K562 (cell line): ENCODE data around the gene NCAM2. TPM values are rescaled to one million over a fixed set of nuclear protein-coding genes. Genes with fewer than 3 reads are reported as not detected.

Experiments
- ARID1B ChIP-seq: fragments of 450-650 bp; IDR thresholded peaks from 2 replicates; pipeline ENCODE4 v1.6.1; 2016; ENCODE audit warnings: antibody characterized with exemption, mild to moderate bottlenecking, inconsistent platforms
- FOXP1 ChIP-seq: sonication (generic); formaldehyde crosslinking; IDR thresholded peaks from 2 replicates; pipeline ENCODE4 v1.8.0; 2022; ENCODE audit warnings: mild to moderate bottlenecking, missing genetic modification reagents
- KAT7 ChIP-seq: sonication (generic); formaldehyde crosslinking; IDR thresholded peaks from 2 replicates; pipeline ENCODE4 v1.8.0; 2022; ENCODE audit warnings: missing genetic modification reagents, mild to moderate bottlenecking, borderline replicate concordance
- MEF2A ChIP-seq: IDR thresholded peaks from 2 replicates; pipeline ENCODE4 v1.6.1; 2011; ENCODE audit warnings: low read depth, mild to moderate bottlenecking, low read length, moderate library complexity; ENCODE audit not compliant: control insufficient read depth
- PCBP2 ChIP-seq: fragments of 200-400 bp; formaldehyde crosslinking; IDR thresholded peaks from 2 replicates; pipeline ENCODE4 v1.6.1; 2018; ENCODE audit warnings: low read length, low read depth, mild to moderate bottlenecking, moderate library complexity; ENCODE audit not compliant: poor library complexity, severe bottlenecking
- PHB2 ChIP-seq: fragments of 450-650 bp; IDR thresholded peaks from 2 replicates; pipeline ENCODE4 v1.6.1; 2017; ENCODE audit warnings: low read depth
- POLR3G ChIP-seq: IDR thresholded peaks from 2 replicates; pipeline ENCODE4 v1.6.1; 2011; ENCODE audit not compliant: insufficient read length, insufficient replicate concordance; ENCODE audit errors: extremely low read depth
- SMARCE1 ChIP-seq: fragments of 450-650 bp; IDR thresholded peaks from 2 replicates; pipeline ENCODE4 v1.7.1; 2016; ENCODE audit warnings: mild to moderate bottlenecking
- SNRNP70 ChIP-seq: fragments of 200-400 bp; formaldehyde crosslinking; optimal IDR thresholded peaks from 2 replicates; pipeline ENCODE3; 2017; ENCODE audit warnings: low read depth, low read length
- SRSF1 ChIP-seq: fragments of 200-400 bp; formaldehyde crosslinking; IDR thresholded peaks from 2 replicates; pipeline ENCODE4 v1.6.1; 2017; ENCODE audit warnings: mild to moderate bottlenecking, low read depth, low read length, moderate library complexity
- ZNF184 ChIP-seq: sonication (generic); formaldehyde crosslinking; IDR thresholded peaks from 2 replicates; pipeline ENCODE4 v1.5.0; 2020; ENCODE audit warnings: missing genetic modification reagents
- ZNF263 ChIP-seq: sonication (generic); formaldehyde crosslinking; IDR thresholded peaks from 2 replicates; pipeline ENCODE4 v1.8.0; 2022; ENCODE audit warnings: mild to moderate bottlenecking, missing genetic modification reagents, borderline replicate concordance
- ZNF766 ChIP-seq: fragments of 200-800 bp; sonication (Bioruptor generic); conservative IDR thresholded peaks from 2 replicates; pipeline ENCODE4 v1.6.1; 2016; ENCODE audit warnings: missing genetic modification characterization, missing compliant biosample characterization
- ZSCAN29 ChIP-seq: fragments of 450-650 bp; IDR thresholded peaks from 2 replicates; pipeline ENCODE4 v1.6.1; 2017
- polyA plus RNA-seq, 8 experiments: library from polyadenylated mRNA; depleted of rRNA in 4 of 8; stranded (reverse) in 5 of 8; unstranded in 3 of 8; fragments of >200 nt; fragmentation: Nextera tagmentation in 2 of 8; fragmentation: Illumina TruSeq in 1 of 8; extraction: Ambion mirVana in 2 of 8; extraction: Trizol in 1 of 8; gene quantifications; 2 replicates each; pipeline versions ENCODE4 v1.2.1 to v1.2.3, GENCODE V29; 2011 to 2014; ENCODE audit warnings: inconsistent platforms in 1 of 8, missing spikeins in 1 of 8
- total RNA-seq, 7 experiments: library from RNA; depleted of rRNA in 6 of 7; stranded (reverse); fragments of >200 nt in 6 of 7; fragmentation: Illumina TruSeq in 2 of 7; extraction: Trizol in 2 of 7; gene quantifications; 2 replicates each; pipeline versions ENCODE4 v1.2.1 to v1.2.3, GENCODE V29; 2011 to 2021; ENCODE audit warnings: low replicate concordance in 1 of 7
- TF ChIP-seq, protein P1 (sequence below), 2 experiments: fragments of 250-450 bp in 1 of 2; fragments of 450-650 bp in 1 of 2; sonication (Bioruptor Pico) in 1 of 2; IDR thresholded peaks; 2 replicates each; pipeline versions ENCODE4 v1.6.1 to v1.8.0; 2016 to 2021; ENCODE audit warnings: mild to moderate bottlenecking in 2 of 2, moderate library complexity in 2 of 2, missing compliant biosample characterization in 1 of 2, missing genetic modification characterization in 1 of 2
- TF ChIP-seq, protein P2 (sequence below): sonication (generic); formaldehyde crosslinking; IDR thresholded peaks from 2 replicates; pipeline ENCODE4 v1.8.0; 2022; ENCODE audit warnings: missing genetic modification reagents, mild to moderate bottlenecking, borderline replicate concordance
- TF ChIP-seq, protein P3 (sequence below): fragments of 450-650 bp; IDR thresholded peaks from 2 replicates; pipeline ENCODE4 v1.7.0; 2016; ENCODE audit warnings: borderline replicate concordance
- TF ChIP-seq, protein P4 (sequence below): fragments of 450-650 bp; IDR thresholded peaks from 2 replicates; pipeline ENCODE4 v1.6.1; 2016; ENCODE audit warnings: low read depth, mild to moderate bottlenecking, moderate library complexity
- TF ChIP-seq, protein P5 (sequence below): fragments of 250-450 bp; sonication (Bioruptor Pico); IDR thresholded peaks from 2 replicates; pipeline ENCODE4 v1.5.0; 2020; ENCODE audit warnings: mild to moderate bottlenecking
- TF ChIP-seq, protein P6 (sequence below), 2 experiments: fragments of 450-650 bp; IDR thresholded peaks; 2 replicates each; pipeline ENCODE4 v1.6.1; 2016

The NCAM2 gene
- total and polyA plus RNA-seq, 9 of the 15 experiments (the other 6 are each of a cell fraction or from before 2014, with no cell fraction given) = 14.0 to 58.2 (median 27.8) TPM

DNA sequence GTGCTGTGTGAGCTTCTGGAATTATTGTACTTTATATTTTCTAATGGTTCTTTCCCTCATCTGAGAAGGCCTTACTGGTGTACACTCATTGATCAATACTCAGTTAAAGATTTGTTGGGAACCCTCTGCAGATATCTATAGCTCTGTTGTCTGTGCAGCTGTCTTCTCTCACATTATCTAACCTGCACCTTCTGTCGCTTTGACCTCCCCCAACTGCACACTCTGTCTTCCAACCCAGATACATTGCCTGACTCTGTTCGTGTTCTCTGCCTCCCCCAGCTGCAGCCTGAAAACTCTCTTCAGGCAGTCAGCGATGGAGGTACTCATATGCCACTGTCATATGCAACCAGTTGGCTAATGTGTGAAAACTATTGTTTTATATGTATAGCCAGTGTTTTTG, 334.3 kb downstream of the NCAM2 start (continued):
- TF ChIP-seq SNRNP70 (no peak), ZSCAN29 (no peak), FOXP1 (CRISPR knock-in tag) (no peak), POLR3G (no peak), MEF2A (no peak), KAT7 (CRISPR knock-in tag) (no peak), PCBP2 (no peak), SMARCE1 (no peak), SRSF1 (no peak), ZNF766 (CRISPR knock-in tag) (no peak), ARID1B (peak; percentile 78), PHB2 (no peak), ZNF263 (CRISPR knock-in tag) (no peak), ZNF184 (CRISPR knock-in tag) (no peak)
- TF ChIP-seq, protein P1, sequence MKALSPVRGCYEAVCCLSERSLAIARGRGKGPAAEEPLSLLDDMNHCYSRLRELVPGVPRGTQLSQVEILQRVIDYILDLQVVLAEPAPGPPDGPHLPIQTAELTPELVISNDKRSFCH (CRISPR knock-in tag; IDR thresholded peaks at IDR 0.05) = no peak
- TF ChIP-seq, protein P1 (tag; IDR thresholded peaks at IDR 0.05) = no peak
- TF ChIP-seq, protein P2, sequence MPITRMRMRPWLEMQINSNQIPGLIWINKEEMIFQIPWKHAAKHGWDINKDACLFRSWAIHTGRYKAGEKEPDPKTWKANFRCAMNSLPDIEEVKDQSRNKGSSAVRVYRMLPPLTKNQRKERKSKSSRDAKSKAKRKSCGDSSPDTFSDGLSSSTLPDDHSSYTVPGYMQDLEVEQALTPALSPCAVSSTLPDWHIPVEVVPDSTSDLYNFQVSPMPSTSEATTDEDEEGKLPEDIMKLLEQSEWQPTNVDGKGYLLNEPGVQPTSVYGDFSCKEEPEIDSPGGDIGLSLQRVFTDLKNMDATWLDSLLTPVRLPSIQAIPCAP (CRISPR knock-in tag) = no peak
- TF ChIP-seq, protein P3, sequence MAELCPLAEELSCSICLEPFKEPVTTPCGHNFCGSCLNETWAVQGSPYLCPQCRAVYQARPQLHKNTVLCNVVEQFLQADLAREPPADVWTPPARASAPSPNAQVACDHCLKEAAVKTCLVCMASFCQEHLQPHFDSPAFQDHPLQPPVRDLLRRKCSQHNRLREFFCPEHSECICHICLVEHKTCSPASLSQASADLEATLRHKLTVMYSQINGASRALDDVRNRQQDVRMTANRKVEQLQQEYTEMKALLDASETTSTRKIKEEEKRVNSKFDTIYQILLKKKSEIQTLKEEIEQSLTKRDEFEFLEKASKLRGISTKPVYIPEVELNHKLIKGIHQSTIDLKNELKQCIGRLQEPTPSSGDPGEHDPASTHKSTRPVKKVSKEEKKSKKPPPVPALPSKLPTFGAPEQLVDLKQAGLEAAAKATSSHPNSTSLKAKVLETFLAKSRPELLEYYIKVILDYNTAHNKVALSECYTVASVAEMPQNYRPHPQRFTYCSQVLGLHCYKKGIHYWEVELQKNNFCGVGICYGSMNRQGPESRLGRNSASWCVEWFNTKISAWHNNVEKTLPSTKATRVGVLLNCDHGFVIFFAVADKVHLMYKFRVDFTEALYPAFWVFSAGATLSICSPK = no peak
- TF ChIP-seq, protein P4, sequence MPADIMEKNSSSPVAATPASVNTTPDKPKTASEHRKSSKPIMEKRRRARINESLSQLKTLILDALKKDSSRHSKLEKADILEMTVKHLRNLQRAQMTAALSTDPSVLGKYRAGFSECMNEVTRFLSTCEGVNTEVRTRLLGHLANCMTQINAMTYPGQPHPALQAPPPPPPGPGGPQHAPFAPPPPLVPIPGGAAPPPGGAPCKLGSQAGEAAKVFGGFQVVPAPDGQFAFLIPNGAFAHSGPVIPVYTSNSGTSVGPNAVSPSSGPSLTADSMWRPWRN = no peak
- TF ChIP-seq, protein P5, sequence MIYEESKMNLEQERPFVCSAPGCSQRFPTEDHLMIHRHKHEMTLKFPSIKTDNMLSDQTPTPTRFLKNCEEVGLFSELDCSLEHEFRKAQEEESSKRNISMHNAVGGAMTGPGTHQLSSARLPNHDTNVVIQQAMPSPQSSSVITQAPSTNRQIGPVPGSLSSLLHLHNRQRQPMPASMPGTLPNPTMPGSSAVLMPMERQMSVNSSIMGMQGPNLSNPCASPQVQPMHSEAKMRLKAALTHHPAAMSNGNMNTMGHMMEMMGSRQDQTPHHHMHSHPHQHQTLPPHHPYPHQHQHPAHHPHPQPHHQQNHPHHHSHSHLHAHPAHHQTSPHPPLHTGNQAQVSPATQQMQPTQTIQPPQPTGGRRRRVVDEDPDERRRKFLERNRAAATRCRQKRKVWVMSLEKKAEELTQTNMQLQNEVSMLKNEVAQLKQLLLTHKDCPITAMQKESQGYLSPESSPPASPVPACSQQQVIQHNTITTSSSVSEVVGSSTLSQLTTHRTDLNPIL (CRISPR knock-in tag) = no peak
- TF ChIP-seq, protein P6, sequence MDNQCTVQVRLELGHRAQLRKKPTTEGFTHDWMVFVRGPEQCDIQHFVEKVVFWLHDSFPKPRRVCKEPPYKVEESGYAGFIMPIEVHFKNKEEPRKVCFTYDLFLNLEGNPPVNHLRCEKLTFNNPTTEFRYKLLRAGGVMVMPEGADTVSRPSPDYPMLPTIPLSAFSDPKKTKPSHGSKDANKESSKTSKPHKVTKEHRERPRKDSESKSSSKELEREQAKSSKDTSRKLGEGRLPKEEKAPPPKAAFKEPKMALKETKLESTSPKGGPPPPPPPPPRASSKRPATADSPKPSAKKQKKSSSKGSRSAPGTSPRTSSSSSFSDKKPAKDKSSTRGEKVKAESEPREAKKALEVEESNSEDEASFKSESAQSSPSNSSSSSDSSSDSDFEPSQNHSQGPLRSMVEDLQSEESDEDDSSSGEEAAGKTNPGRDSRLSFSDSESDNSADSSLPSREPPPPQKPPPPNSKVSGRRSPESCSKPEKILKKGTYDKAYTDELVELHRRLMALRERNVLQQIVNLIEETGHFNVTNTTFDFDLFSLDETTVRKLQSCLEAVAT (IDR thresholded peaks at IDR 0.05) = no peak
